Prostate gland (tissue), 2 donors: ENCODE measurements around the gene RNF224.

ENCODE experiments used
- CTCF ChIP-seq, 4 experiments: fragments of 200-600 bp in 2 of 4; fragments of 450-650 bp in 2 of 4; sonication (generic) in 2 of 4; IDR thresholded peaks; 1 replicate in 3 of 4; 2 replicates in 1 of 4; pipeline ENCODE4 v1.5.1; 2016 to 2019; ENCODE audit warnings: antibody characterized with exemption in 4 of 4, mild to moderate bottlenecking in 2 of 4, moderate library complexity in 2 of 4
- POLR2A ChIP-seq: fragments of 450-650 bp; IDR thresholded peaks from one replicate; pipeline ENCODE4 v1.6.1; 2016; ENCODE audit warnings: antibody characterized with exemption, mild to moderate bottlenecking

DNA sequence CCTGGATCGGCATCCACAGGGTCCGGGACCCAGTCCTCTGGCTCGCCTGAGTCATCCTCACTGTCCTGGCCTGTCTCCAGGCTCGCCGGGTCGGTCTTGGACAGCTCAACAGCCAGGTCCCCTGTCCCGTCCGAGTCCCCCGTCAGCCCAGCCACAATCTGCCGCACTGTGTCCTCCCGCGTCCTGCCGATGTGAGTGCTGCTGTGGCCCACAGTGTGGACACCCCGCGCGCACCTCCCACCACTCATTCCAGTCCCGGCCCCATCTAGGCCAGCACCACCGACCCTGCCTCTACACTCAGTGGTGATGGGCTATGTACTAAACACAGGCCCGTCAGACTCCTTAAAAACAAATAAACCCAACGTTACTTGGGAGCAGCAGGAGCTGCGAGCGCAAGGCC, 45.6 kb upstream of the RNF224 start:
- TF ChIP-seq POLR2A (no peak), CTCF (IDR thresholded peaks at IDR 0.05) (no peak)
